A549 (cell line): Measurements from ENCODE around the gene CMIP.

ENCODE experiments used
- EP300 ChIP-seq, 2 experiments: fragments of >200 bp; sonication (Bioruptor Twin); formaldehyde crosslinking; IDR thresholded peaks; 2 replicates in 1 of 2; 3 replicates in 1 of 2; pipeline ENCODE4 v1.6.1; 2016 to 2017
- KDM1A ChIP-seq: fragments of 200-600 bp; sonication (generic); IDR thresholded peaks from 2 replicates; pipeline ENCODE4 v1.6.1; 2016; ENCODE audit warnings: low read depth, mild to moderate bottlenecking
- NFE2L2 ChIP-seq: fragments of 150-350 bp; conservative IDR thresholded peaks from 2 replicates; pipeline ENCODE4 v1.6.1; 2014; ENCODE audit warnings: low read length
- NPAS2 ChIP-seq: fragments of 250-450 bp; sonication (Bioruptor Pico); IDR thresholded peaks from 2 replicates; pipeline ENCODE4 v1.8.0; 2022; ENCODE audit warnings: mild to moderate bottlenecking, moderate library complexity, borderline replicate concordance
- NR3C1 ChIP-seq: fragments of >200 bp; sonication (Bioruptor Twin); formaldehyde crosslinking; IDR thresholded peaks from 3 replicates; pipeline ENCODE4 v1.6.1; 2017
- POLR2A ChIP-seq: IDR thresholded peaks from 2 replicates; pipeline ENCODE4 v1.6.1; 2012; ENCODE audit warnings: mild to moderate bottlenecking, low read length
- POLR2AphosphoS2 ChIP-seq: conservative IDR thresholded peaks from 2 replicates; pipeline ENCODE4 v1.6.1; 2012; ENCODE audit warnings: low read length, improper control_type of control experiment, inconsistent platforms
- REST ChIP-seq: fragments of 200-600 bp; sonication (generic); IDR thresholded peaks from 2 replicates; pipeline ENCODE4 v1.6.1; 2016; ENCODE audit warnings: antibody characterized with exemption, mild to moderate bottlenecking, moderate library complexity
- RFX5 ChIP-seq: fragments of 450-650 bp; IDR thresholded peaks from 2 replicates; pipeline ENCODE4 v1.7.1; 2014; ENCODE audit warnings: antibody characterized with exemption, mild to moderate bottlenecking, moderate library complexity
- SMC3 ChIP-seq: fragments of >200 bp; sonication (Bioruptor Twin); formaldehyde crosslinking; IDR thresholded peaks from 3 replicates; pipeline ENCODE4 v1.6.1; 2018; ENCODE audit warnings: inconsistent platforms
- USF2 ChIP-seq: fragments of 450-650 bp; IDR thresholded peaks from 2 replicates; pipeline ENCODE4 v1.6.1; 2014; ENCODE audit warnings: antibody characterized with exemption
- TF ChIP-seq, protein P1 (sequence below): fragments of >200 bp; sonication (Bioruptor Twin); formaldehyde crosslinking; IDR thresholded peaks from 3 replicates; pipeline ENCODE4 v1.5.1; 2016

- TF ChIP-seq NFE2L2 (no peak), EP300 (IDR thresholded peaks at IDR 0.05) (no peak), POLR2AphosphoS2 (no peak), USF2 (no peak), KDM1A (no peak), RFX5 (no peak), NPAS2 (CRISPR knock-in tag) (no peak), NR3C1 (no peak), SMC3 (no peak), REST (no peak), POLR2A (no peak)
- TF ChIP-seq, protein P1, sequence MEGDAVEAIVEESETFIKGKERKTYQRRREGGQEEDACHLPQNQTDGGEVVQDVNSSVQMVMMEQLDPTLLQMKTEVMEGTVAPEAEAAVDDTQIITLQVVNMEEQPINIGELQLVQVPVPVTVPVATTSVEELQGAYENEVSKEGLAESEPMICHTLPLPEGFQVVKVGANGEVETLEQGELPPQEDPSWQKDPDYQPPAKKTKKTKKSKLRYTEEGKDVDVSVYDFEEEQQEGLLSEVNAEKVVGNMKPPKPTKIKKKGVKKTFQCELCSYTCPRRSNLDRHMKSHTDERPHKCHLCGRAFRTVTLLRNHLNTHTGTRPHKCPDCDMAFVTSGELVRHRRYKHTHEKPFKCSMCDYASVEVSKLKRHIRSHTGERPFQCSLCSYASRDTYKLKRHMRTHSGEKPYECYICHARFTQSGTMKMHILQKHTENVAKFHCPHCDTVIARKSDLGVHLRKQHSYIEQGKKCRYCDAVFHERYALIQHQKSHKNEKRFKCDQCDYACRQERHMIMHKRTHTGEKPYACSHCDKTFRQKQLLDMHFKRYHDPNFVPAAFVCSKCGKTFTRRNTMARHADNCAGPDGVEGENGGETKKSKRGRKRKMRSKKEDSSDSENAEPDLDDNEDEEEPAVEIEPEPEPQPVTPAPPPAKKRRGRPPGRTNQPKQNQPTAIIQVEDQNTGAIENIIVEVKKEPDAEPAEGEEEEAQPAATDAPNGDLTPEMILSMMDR = no peak
Observed at GRCh38 chr16:81608523-81609209, 164.1 kb downstream of the CMIP start.
